ENCODE data around the gene FBXO31. TPM values are rescaled to one million over a fixed set of nuclear protein-coding genes. Genes with fewer than 3 reads are reported as not detected.

The FBXO31 gene
- total RNA-seq, 1 experiment from 2014 or later = 40.4 TPM

GRCh38 chr16:87333581-87334331 lies 49.8 kb downstream of the FBXO31 start:
- Mint-ChIP-seq H3K9me3 (ENCODE audit: low read depth, unreplicated experiment) (no peaks in the 10 kb centered on the region), H3K4me1 (ENCODE audit: low read depth, unreplicated experiment) (no peaks in the 10 kb centered on the region), H3K36me3 (ENCODE audit: insufficient read depth, unreplicated experiment) (peaks cover 38% of the 10 kb centered on the region), H3K4me3 (ENCODE audit: low read depth, unreplicated experiment) (no peak overlapping the region), H3K27me3 (ENCODE audit: unreplicated experiment) (no peaks in the 10 kb centered on the region), H3K27ac (ENCODE audit: unreplicated experiment) (no peak overlapping the region)
- CTCF ChIA-PET = no interaction called here
- intact Hi-C loops (cut with micrococcal nuclease; ENCODE audit: unreplicated experiment) = no loop called here
- TF ChIP-seq CTCF (IDR thresholded peaks at IDR 0.05; ENCODE audit: unreplicated experiment) = no peak
- DNase-seq = no peak
- no TSS peak for BruUV-seq (replicated peaks)

- no peak for TF ChIP-seq CTCF (IDR thresholded peaks at IDR 0.05; ENCODE audit: unreplicated experiment)
- Mint-ChIP-seq H3K27ac (ENCODE audit: unreplicated experiment) (no peak overlapping the region), H3K36me3 (ENCODE audit: insufficient read depth, unreplicated experiment) (peaks cover 38% of the 10 kb centered on the region), H3K27me3 (ENCODE audit: unreplicated experiment) (no peaks in the 10 kb centered on the region), H3K4me3 (ENCODE audit: low read depth, unreplicated experiment) (no peak overlapping the region), H3K9me3 (ENCODE audit: low read depth, unreplicated experiment) (no peaks in the 10 kb centered on the region), H3K4me1 (ENCODE audit: low read depth, unreplicated experiment) (no peaks in the 10 kb centered on the region)
- CTCF ChIA-PET = no interaction called here
- no TSS peak for BruUV-seq (replicated peaks)
- intact Hi-C loops (cut with micrococcal nuclease; ENCODE audit: unreplicated experiment) = no loop called here
- DNase-seq = no peak
Measured at GRCh38 chr16:87333101-87333500, 50.5 kb downstream of the FBXO31 start.

DNA sequence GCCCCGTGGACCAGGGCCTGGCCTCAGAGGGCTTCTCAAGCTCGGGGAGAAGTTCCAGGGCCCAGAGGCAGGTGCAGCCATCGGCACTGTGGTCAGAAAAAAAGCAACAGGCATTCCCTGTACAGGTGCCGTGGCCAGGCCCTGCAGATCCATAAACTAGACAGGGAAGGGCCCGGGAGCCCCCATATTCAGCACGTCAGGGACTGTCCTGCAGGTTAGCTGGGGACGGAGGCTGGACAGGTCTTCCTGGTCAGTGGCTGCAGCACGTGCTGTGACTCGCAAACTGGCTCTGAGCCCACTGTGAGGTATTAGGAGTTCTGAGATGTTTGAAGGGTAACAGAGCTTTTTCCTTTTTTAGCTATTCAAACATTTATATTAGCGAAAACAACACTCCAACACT lies 51.4 kb downstream of the FBXO31 start:
- DNase-seq = peak; percentile 23
- Mint-ChIP-seq H3K36me3 (ENCODE audit: insufficient read depth, unreplicated experiment) (peaks cover 38% of the 10 kb centered on the region), H3K4me3 (ENCODE audit: low read depth, unreplicated experiment) (no peak overlapping the region), H3K27me3 (ENCODE audit: unreplicated experiment) (no peaks in the 10 kb centered on the region), H3K27ac (ENCODE audit: unreplicated experiment) (no peak overlapping the region), H3K4me1 (ENCODE audit: low read depth, unreplicated experiment) (no peaks in the 10 kb centered on the region), H3K9me3 (ENCODE audit: low read depth, unreplicated experiment) (no peaks in the 10 kb centered on the region)
- no TSS peak for BruUV-seq (replicated peaks)
- intact Hi-C loops (cut with micrococcal nuclease; ENCODE audit: unreplicated experiment) = no loop called here
- TF ChIP-seq CTCF (IDR thresholded peaks at IDR 0.05; ENCODE audit: unreplicated experiment) = no peak
- CTCF ChIA-PET = interaction anchor here (0.6 kb wide), 1 partner anchor 1605 kb away, joined by 7 read pairs; no protein-coding TSS in a partner anchor

- Mint-ChIP-seq H3K9me3 (ENCODE audit: low read depth, unreplicated experiment) (no peaks in the 10 kb centered on the region), H3K36me3 (ENCODE audit: insufficient read depth, unreplicated experiment) (peaks cover 38% of the 10 kb centered on the region), H3K27ac (ENCODE audit: unreplicated experiment) (no peak overlapping the region), H3K4me1 (ENCODE audit: low read depth, unreplicated experiment) (no peaks in the 10 kb centered on the region), H3K4me3 (ENCODE audit: low read depth, unreplicated experiment) (no peak overlapping the region), H3K27me3 (ENCODE audit: unreplicated experiment) (no peaks in the 10 kb centered on the region)
- no peak for DNase-seq
- no TSS peak for BruUV-seq (replicated peaks)
- intact Hi-C loops (cut with micrococcal nuclease; ENCODE audit: unreplicated experiment) = no loop called here
- TF ChIP-seq CTCF (IDR thresholded peaks at IDR 0.05; ENCODE audit: unreplicated experiment) = no peak
- CTCF ChIA-PET = no interaction called here
Measured at GRCh38 chr16:87331241-87331801, 52.3 kb downstream of the FBXO31 start.
